NCI-H510A treated with DMSO at 0.1 percent for 48 hours (cell line): ENCODE results near the gene GSK3A.

Source experiments
- DNase-seq: peaks from one replicate; lab custom pipeline; 2025; lab: John Stamatoyannopoulos, UW

The GSK3A gene

GRCh38 chr19:42225718-42226292, 16.6 kb downstream of the GSK3A start:
- no peak for DNase-seq

GRCh38 chr19:42224940-42225717, 17.3 kb downstream of the GSK3A start:
- DNase-seq: no peak

- DNase-seq: no peak
Measured at GRCh38 chr19:42220751-42221097, 21.7 kb downstream of the GSK3A start.

GRCh38 chr19:42219812-42220750, 22.3 kb downstream of the GSK3A start, which contains the start of gene ZNF526:
Gene ZNF526 (plus strand): TSS chr19:42220312. CDS start chr19:42224404, 4,092 bp downstream.
- peak; percentile 95 for DNase-seq

GRCh38 chr19:42217520-42218437, 24.6 kb downstream of the GSK3A start, which contains the start of gene DEDD2:
Gene DEDD2 (minus strand): TSS chr19:42217677. CDS start chr19:42217007, 670 bp downstream.
- peak; percentile 95 for DNase-seq

- peak; percentile 54 for DNase-seq
Measured at GRCh38 chr19:42216653-42217519, 25.5 kb downstream of the GSK3A start.

GRCh38 chr19:42214810-42215485, 27.5 kb downstream of the GSK3A start:
- no peak for DNase-seq

- DNase-seq: no peak
Measured at GRCh38 chr19:42212886-42213285, 29.5 kb downstream of the GSK3A start.

- DNase-seq: no peak
Measured at GRCh38 chr19:42208612-42209011, 33.8 kb downstream of the GSK3A start.

- DNase-seq: no peak
Measured at GRCh38 chr19:42207767-42208271, 34.6 kb downstream of the GSK3A start.

GRCh38 chr19:42206871-42207755, 35.3 kb downstream of the GSK3A start:
- DNase-seq: no peak

GRCh38 chr19:42204664-42205063, 37.7 kb downstream of the GSK3A start:
- no peak for DNase-seq

GRCh38 chr19:42203700-42204099, 38.7 kb downstream of the GSK3A start:
- DNase-seq: no peak

- no peak for DNase-seq
Measured at GRCh38 chr19:42202290-42202880, 40.0 kb downstream of the GSK3A start.

GRCh38 chr19:42201489-42202289, 40.7 kb downstream of the GSK3A start:
- DNase-seq: no peak

GRCh38 chr19:42200116-42200715, 42.2 kb downstream of the GSK3A start:
- DNase-seq: no peak
